HCT116 (cell line): ENCODE results near the gene FNIP2. TPM values are rescaled to one million over a fixed set of nuclear protein-coding genes. Genes with fewer than 3 reads are reported as not detected.

ENCODE experiments used
- ATAC-seq: fragments of 200-7000 bp; cut with Tn5 transposase; 2 replicates; pipeline ENCODE4 v1.9.1; 2020; ENCODE audit warnings: mild to moderate bottlenecking, moderate library complexity
- BruUV-seq: library from RNA; stranded (reverse); fragments of 400-500 nt; replicated peaks from 2 replicates; lab custom pipeline; 2021; lab: Mats Ljungman, UMichigan
- CTCF ChIA-PET: fragments of 300-600 bp; sonication (Branson Sonifier 250); formaldehyde crosslinking; loops from one replicate; lab custom pipeline; 2021; ENCODE audit warnings: antibody characterized with exemption; lab: Charles Lee
- POLR2A ChIA-PET: fragments of 300-600, 350-600 bp; sonication (Branson Sonifier 250); formaldehyde crosslinking; loops from one replicate; lab custom pipeline; 2021; ENCODE audit warnings: antibody characterized with exemption; lab: Charles Lee
- RAD21 ChIA-PET, 2 experiments: fragments of 300-600 bp; sonication (Branson Sonifier 250); formaldehyde crosslinking; loops; one replicate each; lab custom pipeline; 2023; ENCODE audit warnings: low total read pairs in 2 of 2; ENCODE audit not compliant: uncharacterized antibody in 2 of 2, unreplicated experiment in 2 of 2, low non-redundant PET in 1 of 2; lab: Charles Lee
- DNase-seq: peaks from one replicate; pipeline ENCODE4 v3.0.0-alpha.2; 2010; ENCODE audit warnings: low read depth, low spot score
- H2AFZ ChIP-seq: fragments of 200-600 bp; shearing (Covaris generic), sonication (generic); 2 replicates; pipeline ENCODE4 v1.6.1; 2017; ENCODE audit warnings: low read depth, mixed run types, mixed read lengths, antibody characterized with exemption, low read length; ENCODE audit not compliant: poor library complexity, severe bottlenecking
- H3K27ac ChIP-seq: 2 replicates; pipeline ENCODE4 v1.5.1; 2012; ENCODE audit warnings: low read depth, low read length
- H3K27me3 ChIP-seq: fragments of 200-600 bp; sonication (generic); 2 replicates; pipeline ENCODE4 v1.6.1; 2016; ENCODE audit warnings: mixed run types, low read length, mixed read lengths; ENCODE audit not compliant: insufficient read depth
- H3K36me3 ChIP-seq, 2 experiments: fragments of 200-500 bp in 1 of 2; fragments of 200-600 bp in 1 of 2; sonication (Bioruptor generic) in 1 of 2; sonication (generic) in 1 of 2; 2 replicates each; pipeline versions ENCODE4 v1.5.1 to v1.6.1; 2014 to 2016; ENCODE audit warnings: low read length in 2 of 2, inconsistent platforms in 1 of 2, mixed read lengths in 1 of 2, mixed run types in 1 of 2; ENCODE audit not compliant: insufficient read depth in 2 of 2, control insufficient read depth in 1 of 2
- H3K4me1 ChIP-seq, 2 experiments: fragments of 200-600 bp in 1 of 2; sonication (generic) in 1 of 2; 2 replicates each; pipeline versions ENCODE4 v1.5.1 to v1.6.1; 2012 to 2017; ENCODE audit warnings: low read length in 2 of 2, inconsistent platforms in 1 of 2, mild to moderate bottlenecking in 1 of 2, mixed read lengths in 1 of 2, mixed run types in 1 of 2, moderate library complexity in 1 of 2; ENCODE audit not compliant: insufficient read depth in 2 of 2, control insufficient read depth in 1 of 2
- H3K4me2 ChIP-seq: fragments of 200-600 bp; sonication (generic); 2 replicates; pipeline ENCODE4 v1.6.1; 2017; ENCODE audit warnings: mixed run types, low read length, mixed read lengths
- H3K4me3 ChIP-seq, 2 experiments: fragments of 200-600 bp in 1 of 2; sonication (generic) in 1 of 2; replicated peaks in 1 of 2; 2 replicates each; pipeline ENCODE4 v1.5.1; 2011 to 2016; ENCODE audit warnings: low read length in 2 of 2, control low read depth in 1 of 2, low read depth in 1 of 2, mild to moderate bottlenecking in 1 of 2, mixed read lengths in 1 of 2, mixed run types in 1 of 2
- H3K79me2 ChIP-seq: fragments of 200-600 bp; sonication (generic); 2 replicates; pipeline ENCODE4 v1.6.1; 2017; ENCODE audit warnings: mild to moderate bottlenecking, mixed run types, low read length, moderate library complexity, mixed read lengths; ENCODE audit not compliant: insufficient read depth
- H3K9ac ChIP-seq: fragments of 200-600 bp; sonication (generic); 2 replicates; pipeline ENCODE4 v1.6.1; 2016; ENCODE audit warnings: low read length, mixed read lengths
- H3K9me2 ChIP-seq: fragments of 200-600 bp; sonication (generic), shearing (Covaris generic); 2 replicates; pipeline ENCODE4 v1.6.1; 2017; ENCODE audit warnings: mixed run types, mild to moderate bottlenecking, moderate library complexity; ENCODE audit not compliant: insufficient read depth
- H3K9me3 ChIP-seq, 2 experiments: fragments of 200-500 bp in 1 of 2; fragments of 200-600 bp in 1 of 2; sonication (Bioruptor generic) in 1 of 2; sonication (generic) in 1 of 2; 2 replicates each; pipeline ENCODE4 v1.6.1; 2014 to 2017; ENCODE audit warnings: low read length in 2 of 2, mixed read lengths in 2 of 2, inconsistent platforms in 1 of 2, low read depth in 1 of 2, mild to moderate bottlenecking in 1 of 2, mixed run types in 1 of 2, moderate library complexity in 1 of 2; ENCODE audit not compliant: control insufficient read depth in 1 of 2, insufficient read depth in 1 of 2
- H4K20me1 ChIP-seq: fragments of 200-600 bp; sonication (generic), shearing (Covaris generic); 2 replicates; pipeline ENCODE4 v1.6.1; 2017; ENCODE audit warnings: mixed run types, mild to moderate bottlenecking, moderate library complexity; ENCODE audit not compliant: insufficient read depth
- CBX3 ChIP-seq: IDR thresholded peaks from 2 replicates; pipeline ENCODE4 v1.6.1; 2012; ENCODE audit warnings: low read depth
- CEBPB ChIP-seq: IDR thresholded peaks from 2 replicates; pipeline ENCODE4 v1.6.1; 2012; ENCODE audit warnings: low read depth
- EGR1 ChIP-seq: IDR thresholded peaks from 2 replicates; pipeline ENCODE4 v1.6.1; 2012; ENCODE audit warnings: low read depth
- ELF1 ChIP-seq: IDR thresholded peaks from 2 replicates; pipeline ENCODE4 v1.6.1; 2012; ENCODE audit warnings: low read depth, borderline replicate concordance
- EZH2phosphoT487 ChIP-seq: fragments of 200-600 bp; IDR thresholded peaks from 2 replicates; pipeline ENCODE4 v1.6.1; 2018; ENCODE audit warnings: antibody characterized with exemption, borderline replicate concordance
- FOSL1 ChIP-seq: IDR thresholded peaks from 2 replicates; pipeline ENCODE4 v1.6.1; 2012; ENCODE audit warnings: low read depth
- JUND ChIP-seq: IDR thresholded peaks from 2 replicates; pipeline ENCODE4 v1.6.1; 2012
- POLR2A ChIP-seq: IDR thresholded peaks from 2 replicates; pipeline ENCODE4 v1.7.0; 2011; ENCODE audit warnings: borderline replicate concordance; ENCODE audit not compliant: insufficient read depth, insufficient read length; ENCODE audit errors: extremely low read depth
- POLR2AphosphoS5 ChIP-seq: IDR thresholded peaks from 2 replicates; pipeline ENCODE4 v1.6.1; 2011; ENCODE audit warnings: mild to moderate bottlenecking, low read depth, low read length, moderate library complexity
- RAD21 ChIP-seq: IDR thresholded peaks from 2 replicates; pipeline ENCODE4 v1.6.1; 2012; ENCODE audit warnings: low read depth, mild to moderate bottlenecking
- SIN3A ChIP-seq: IDR thresholded peaks from 2 replicates; pipeline ENCODE4 v1.6.1; 2012; ENCODE audit warnings: low read depth
- SRF ChIP-seq: IDR thresholded peaks from 2 replicates; pipeline ENCODE4 v1.6.1; 2012; ENCODE audit warnings: low read depth
- ZFX ChIP-seq: fragments of 450-650 bp; IDR thresholded peaks from 2 replicates; pipeline ENCODE4 v1.6.1; 2017
- ZNF274 ChIP-seq: fragments of 200-500 bp; sonication (Bioruptor generic); IDR thresholded peaks from 2 replicates; pipeline ENCODE4 v1.6.1; 2014; ENCODE audit warnings: mild to moderate bottlenecking, low read depth, low read length, inconsistent platforms
- intact Hi-C: fragments of 100-400 bp; cut with micrococcal nuclease; formaldehyde crosslinking; loops from 2 replicates; pipeline ENCODE4 v1.10.0; 2022
- total RNA-seq: library from RNA; stranded (reverse); gene quantifications from one replicate; pipeline ENCODE4 v1.2.1, GENCODE V29; 2021; ENCODE audit not compliant: unreplicated experiment
- TF ChIP-seq, protein P1 (sequence below): IDR thresholded peaks from 2 replicates; pipeline ENCODE4 v1.6.1; 2012
- TF ChIP-seq, protein P2 (sequence below), 3 experiments: fragments of 200-600 bp in 1 of 3; sonication (generic) in 1 of 3; IDR thresholded peaks in 2 of 3; conservative IDR thresholded peaks in 1 of 3; 2 replicates each; pipeline ENCODE4 v1.5.1; 2012 to 2017; ENCODE audit warnings: low read depth in 2 of 3, low read length in 2 of 3, antibody characterized with exemption in 1 of 3, borderline replicate concordance in 1 of 3, control low read depth in 1 of 3, mild to moderate bottlenecking in 1 of 3, mixed read lengths in 1 of 3, mixed run types in 1 of 3, moderate library complexity in 1 of 3; ENCODE audit not compliant: insufficient read depth in 1 of 3
- TF ChIP-seq, protein P3 (sequence below): IDR thresholded peaks from 2 replicates; pipeline ENCODE4 v1.6.1; 2011; ENCODE audit warnings: mild to moderate bottlenecking, low read length, moderate library complexity; ENCODE audit not compliant: insufficient replicate concordance; ENCODE audit errors: extremely low read depth
- TF ChIP-seq, protein P4 (sequence below): IDR thresholded peaks from 2 replicates; pipeline ENCODE4 v1.6.1; 2012; ENCODE audit warnings: low read depth
- TF ChIP-seq, protein P5 (sequence below): IDR thresholded peaks from 2 replicates; pipeline ENCODE4 v1.6.1; 2012

The FNIP2 gene
- total RNA-seq, 1 experiment from 2014 or later = 4.8 TPM

DNA sequence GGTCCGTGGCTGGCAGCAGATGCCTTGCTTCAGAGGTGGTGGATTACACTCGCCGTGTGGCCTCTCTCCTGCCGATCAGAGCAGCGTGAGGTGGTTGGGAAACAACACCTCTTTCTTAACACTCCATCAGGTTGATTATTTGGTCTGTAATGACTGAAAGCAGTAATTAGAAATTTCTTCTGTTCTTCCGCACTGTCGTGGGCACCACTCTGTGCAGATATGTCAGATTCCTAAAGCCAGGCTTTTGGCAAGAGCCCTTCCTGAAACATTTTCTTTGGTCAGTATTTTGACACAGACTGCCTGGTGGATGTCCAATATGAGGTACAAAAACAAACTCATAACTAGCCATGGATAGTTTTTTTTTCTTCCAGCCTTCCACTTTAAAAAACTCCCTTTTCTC lies 100.9 kb downstream of the FNIP2 start:
- Histone ChIP-seq H3K9ac (no peak overlapping the region), H3K36me3 (no peaks in the 10 kb centered on the region), H3K27ac (no peak overlapping the region), H3K4me2 (no peak overlapping the region), H4K20me1 (no peaks in the 10 kb centered on the region), H3K27me3 (no peaks in the 10 kb centered on the region), H3K79me2 (no peaks in the 10 kb centered on the region), H2AFZ (no peak overlapping the region), H3K4me3 (no peak overlapping the region), H3K9me2 (no peaks in the 10 kb centered on the region), H3K9me3 (no peaks in the 10 kb centered on the region), H3K4me1 (peaks cover 7 to 11% of the 10 kb centered on the region in 2 experiments)
- ATAC-seq = no peak
- no TSS peak for BruUV-seq
- DNase-seq = no peak
- RAD21 ChIA-PET = no interaction called here
- TF ChIP-seq ELF1 = no peak
- no peak for TF ChIP-seq ZNF274
- no peak for TF ChIP-seq JUND
- TF ChIP-seq EZH2phosphoT487 = no peak
- TF ChIP-seq, protein P1, sequence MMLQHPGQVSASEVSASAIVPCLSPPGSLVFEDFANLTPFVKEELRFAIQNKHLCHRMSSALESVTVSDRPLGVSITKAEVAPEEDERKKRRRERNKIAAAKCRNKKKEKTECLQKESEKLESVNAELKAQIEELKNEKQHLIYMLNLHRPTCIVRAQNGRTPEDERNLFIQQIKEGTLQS = no peak
- no peak for TF ChIP-seq RAD21
- TF ChIP-seq, protein P2, sequence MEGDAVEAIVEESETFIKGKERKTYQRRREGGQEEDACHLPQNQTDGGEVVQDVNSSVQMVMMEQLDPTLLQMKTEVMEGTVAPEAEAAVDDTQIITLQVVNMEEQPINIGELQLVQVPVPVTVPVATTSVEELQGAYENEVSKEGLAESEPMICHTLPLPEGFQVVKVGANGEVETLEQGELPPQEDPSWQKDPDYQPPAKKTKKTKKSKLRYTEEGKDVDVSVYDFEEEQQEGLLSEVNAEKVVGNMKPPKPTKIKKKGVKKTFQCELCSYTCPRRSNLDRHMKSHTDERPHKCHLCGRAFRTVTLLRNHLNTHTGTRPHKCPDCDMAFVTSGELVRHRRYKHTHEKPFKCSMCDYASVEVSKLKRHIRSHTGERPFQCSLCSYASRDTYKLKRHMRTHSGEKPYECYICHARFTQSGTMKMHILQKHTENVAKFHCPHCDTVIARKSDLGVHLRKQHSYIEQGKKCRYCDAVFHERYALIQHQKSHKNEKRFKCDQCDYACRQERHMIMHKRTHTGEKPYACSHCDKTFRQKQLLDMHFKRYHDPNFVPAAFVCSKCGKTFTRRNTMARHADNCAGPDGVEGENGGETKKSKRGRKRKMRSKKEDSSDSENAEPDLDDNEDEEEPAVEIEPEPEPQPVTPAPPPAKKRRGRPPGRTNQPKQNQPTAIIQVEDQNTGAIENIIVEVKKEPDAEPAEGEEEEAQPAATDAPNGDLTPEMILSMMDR (IDR thresholded peaks at IDR 0.05 in 2 of 3, conservative IDR thresholded peaks at IDR 0.05 in 1 of 3; ENCODE audit: borderline replicate concordance in 1 of 3, insufficient read depth in 1 of 3, low read depth in 2 of 3, low read length in 2 of 3) = no peak
- no peak for TF ChIP-seq CEBPB
- no peak for TF ChIP-seq CBX3
- no peak for TF ChIP-seq EGR1
- no peak for TF ChIP-seq ZFX
- TF ChIP-seq SIN3A = no peak
- TF ChIP-seq, protein P3, sequence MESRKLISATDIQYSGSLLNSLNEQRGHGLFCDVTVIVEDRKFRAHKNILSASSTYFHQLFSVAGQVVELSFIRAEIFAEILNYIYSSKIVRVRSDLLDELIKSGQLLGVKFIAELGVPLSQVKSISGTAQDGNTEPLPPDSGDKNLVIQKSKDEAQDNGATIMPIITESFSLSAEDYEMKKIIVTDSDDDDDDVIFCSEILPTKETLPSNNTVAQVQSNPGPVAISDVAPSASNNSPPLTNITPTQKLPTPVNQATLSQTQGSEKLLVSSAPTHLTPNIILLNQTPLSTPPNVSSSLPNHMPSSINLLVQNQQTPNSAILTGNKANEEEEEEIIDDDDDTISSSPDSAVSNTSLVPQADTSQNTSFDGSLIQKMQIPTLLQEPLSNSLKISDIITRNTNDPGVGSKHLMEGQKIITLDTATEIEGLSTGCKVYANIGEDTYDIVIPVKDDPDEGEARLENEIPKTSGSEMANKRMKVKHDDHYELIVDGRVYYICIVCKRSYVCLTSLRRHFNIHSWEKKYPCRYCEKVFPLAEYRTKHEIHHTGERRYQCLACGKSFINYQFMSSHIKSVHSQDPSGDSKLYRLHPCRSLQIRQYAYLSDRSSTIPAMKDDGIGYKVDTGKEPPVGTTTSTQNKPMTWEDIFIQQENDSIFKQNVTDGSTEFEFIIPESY = no peak
- no peak for TF ChIP-seq POLR2AphosphoS5
- TF ChIP-seq POLR2A = no peak
- TF ChIP-seq FOSL1 = no peak
- TF ChIP-seq SRF = no peak
- TF ChIP-seq, protein P4, sequence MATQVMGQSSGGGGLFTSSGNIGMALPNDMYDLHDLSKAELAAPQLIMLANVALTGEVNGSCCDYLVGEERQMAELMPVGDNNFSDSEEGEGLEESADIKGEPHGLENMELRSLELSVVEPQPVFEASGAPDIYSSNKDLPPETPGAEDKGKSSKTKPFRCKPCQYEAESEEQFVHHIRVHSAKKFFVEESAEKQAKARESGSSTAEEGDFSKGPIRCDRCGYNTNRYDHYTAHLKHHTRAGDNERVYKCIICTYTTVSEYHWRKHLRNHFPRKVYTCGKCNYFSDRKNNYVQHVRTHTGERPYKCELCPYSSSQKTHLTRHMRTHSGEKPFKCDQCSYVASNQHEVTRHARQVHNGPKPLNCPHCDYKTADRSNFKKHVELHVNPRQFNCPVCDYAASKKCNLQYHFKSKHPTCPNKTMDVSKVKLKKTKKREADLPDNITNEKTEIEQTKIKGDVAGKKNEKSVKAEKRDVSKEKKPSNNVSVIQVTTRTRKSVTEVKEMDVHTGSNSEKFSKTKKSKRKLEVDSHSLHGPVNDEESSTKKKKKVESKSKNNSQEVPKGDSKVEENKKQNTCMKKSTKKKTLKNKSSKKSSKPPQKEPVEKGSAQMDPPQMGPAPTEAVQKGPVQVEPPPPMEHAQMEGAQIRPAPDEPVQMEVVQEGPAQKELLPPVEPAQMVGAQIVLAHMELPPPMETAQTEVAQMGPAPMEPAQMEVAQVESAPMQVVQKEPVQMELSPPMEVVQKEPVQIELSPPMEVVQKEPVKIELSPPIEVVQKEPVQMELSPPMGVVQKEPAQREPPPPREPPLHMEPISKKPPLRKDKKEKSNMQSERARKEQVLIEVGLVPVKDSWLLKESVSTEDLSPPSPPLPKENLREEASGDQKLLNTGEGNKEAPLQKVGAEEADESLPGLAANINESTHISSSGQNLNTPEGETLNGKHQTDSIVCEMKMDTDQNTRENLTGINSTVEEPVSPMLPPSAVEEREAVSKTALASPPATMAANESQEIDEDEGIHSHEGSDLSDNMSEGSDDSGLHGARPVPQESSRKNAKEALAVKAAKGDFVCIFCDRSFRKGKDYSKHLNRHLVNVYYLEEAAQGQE = no peak
- TF ChIP-seq, protein P5, sequence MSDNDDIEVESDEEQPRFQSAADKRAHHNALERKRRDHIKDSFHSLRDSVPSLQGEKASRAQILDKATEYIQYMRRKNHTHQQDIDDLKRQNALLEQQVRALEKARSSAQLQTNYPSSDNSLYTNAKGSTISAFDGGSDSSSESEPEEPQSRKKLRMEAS = no peak
- intact Hi-C loops = no loop called here
- POLR2A ChIA-PET = no interaction called here
- CTCF ChIA-PET = no interaction called here
